ENCODE data around the gene QSOX2. TPM values are rescaled to one million over a fixed set of nuclear protein-coding genes. Genes with fewer than 3 reads are reported as not detected.
"Not testable (repeated sequence)": the region's sequence is repeated elsewhere in the genome, so short reads cannot be mapped to it uniquely, and the experiment has no call there.

QSOX2 gene
- polyA plus RNA-seq, 3 donors: 13.9 to 18.8 (median 14.2) TPM

DNA sequence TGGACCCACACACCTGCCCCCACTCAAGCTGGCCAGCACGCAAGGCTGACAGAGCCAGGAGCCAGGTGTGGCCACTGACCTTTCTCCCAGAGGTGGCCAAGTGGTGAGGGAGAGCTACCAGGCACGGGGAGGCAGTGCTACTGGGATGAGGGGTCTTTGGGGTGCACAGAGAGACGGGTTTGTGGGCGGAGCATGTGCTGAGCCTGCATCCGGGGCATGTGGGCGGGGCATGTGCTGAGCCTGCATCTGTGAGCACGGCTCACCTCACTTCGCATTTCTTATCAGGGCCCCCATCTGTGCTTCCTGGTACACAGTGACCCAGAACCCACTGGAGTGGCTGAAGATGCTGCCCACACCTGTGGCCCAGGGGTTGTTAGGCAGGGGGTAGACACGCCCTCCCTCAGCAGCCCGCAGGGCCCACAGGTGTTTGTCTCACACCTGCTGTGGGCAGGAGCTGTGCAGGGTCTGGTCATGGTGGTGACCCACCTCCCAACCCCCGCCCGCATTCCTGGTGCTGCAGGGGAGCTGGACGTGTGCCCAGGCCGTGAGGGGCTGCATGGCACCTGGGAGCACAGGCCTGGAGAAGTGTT lies 36.8 kb upstream of the QSOX2 start:
- DNase-seq (ENCODE audit: low read depth in 3 of 3, low spot score in 2 of 3): no peak

GRCh38 chr9:136281421-136282271 lies 36.0 kb upstream of the QSOX2 start:
- DNase-seq (ENCODE audit: low read depth in 3 of 3, low spot score in 2 of 3): no peak

- DNase-seq (ENCODE audit: low read depth in 3 of 3, low spot score in 2 of 3): no peak
Measured at GRCh38 chr9:136280535-136281315, 35.1 kb upstream of the QSOX2 start.

- no peak for DNase-seq (ENCODE audit: low read depth in 3 of 3, low spot score in 2 of 3)
Measured at GRCh38 chr9:136279471-136279870, 33.9 kb upstream of the QSOX2 start.

DNA sequence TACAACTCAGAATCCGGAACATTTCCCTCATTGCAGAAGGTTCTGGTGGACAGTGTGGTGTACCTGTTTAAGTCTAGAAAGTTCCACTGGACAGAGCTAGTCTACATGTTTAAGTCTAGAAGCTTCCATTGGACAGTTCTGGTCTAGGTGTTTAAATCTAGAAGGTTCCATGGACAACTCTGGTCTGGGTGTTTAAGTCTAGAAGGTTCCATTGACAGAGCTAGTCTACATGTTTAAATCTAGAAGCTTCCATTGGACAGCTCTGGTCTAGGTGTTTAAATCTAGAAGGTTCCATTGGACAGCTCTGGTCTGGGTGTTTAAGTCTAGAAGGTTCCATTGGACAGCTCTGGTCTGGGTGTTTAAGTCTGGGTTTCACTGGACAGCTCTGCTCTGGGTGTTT lies 33.3 kb upstream of the QSOX2 start:
- DNase-seq (ENCODE audit: low read depth in 3 of 3, low spot score in 2 of 3): no peak

- DNase-seq (ENCODE audit: low read depth in 3 of 3, low spot score in 2 of 3): no peak
Measured at GRCh38 chr9:136278221-136278620, 32.6 kb upstream of the QSOX2 start.

- DNase-seq (ENCODE audit: low read depth in 3 of 3, low spot score in 2 of 3): no peak
Measured at GRCh38 chr9:136277746-136278145, 32.1 kb upstream of the QSOX2 start.

DNA sequence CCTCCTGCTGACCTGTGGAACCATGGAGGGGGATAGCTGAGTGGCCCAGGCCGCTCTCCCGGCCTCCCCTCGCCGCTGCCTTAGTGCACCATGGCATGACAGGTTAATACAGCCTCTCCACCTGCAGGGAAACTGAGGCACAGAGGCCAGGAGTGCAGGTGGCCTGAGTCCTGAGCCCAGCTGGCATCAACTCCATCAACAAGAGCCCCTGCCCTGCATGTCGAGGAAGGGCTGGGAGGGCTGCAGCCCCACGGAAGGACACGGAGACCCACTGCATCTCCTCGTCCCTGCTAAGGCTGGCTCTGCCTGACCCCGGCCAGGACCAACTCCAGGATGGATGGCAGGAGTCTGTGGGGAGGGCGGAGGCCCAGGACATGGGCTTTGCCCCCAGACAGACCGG lies 31.1 kb upstream of the QSOX2 start:
- DNase-seq (ENCODE audit: low read depth in 3 of 3, low spot score in 2 of 3): no peak

- no peak for DNase-seq (ENCODE audit: low read depth in 3 of 3, low spot score in 2 of 3)
Measured at GRCh38 chr9:136275655-136276429, 30.2 kb upstream of the QSOX2 start.

GRCh38 chr9:136274786-136275654 lies 29.4 kb upstream of the QSOX2 start:
- DNase-seq (ENCODE audit: low read depth in 3 of 3, low spot score in 2 of 3): no peak

DNA sequence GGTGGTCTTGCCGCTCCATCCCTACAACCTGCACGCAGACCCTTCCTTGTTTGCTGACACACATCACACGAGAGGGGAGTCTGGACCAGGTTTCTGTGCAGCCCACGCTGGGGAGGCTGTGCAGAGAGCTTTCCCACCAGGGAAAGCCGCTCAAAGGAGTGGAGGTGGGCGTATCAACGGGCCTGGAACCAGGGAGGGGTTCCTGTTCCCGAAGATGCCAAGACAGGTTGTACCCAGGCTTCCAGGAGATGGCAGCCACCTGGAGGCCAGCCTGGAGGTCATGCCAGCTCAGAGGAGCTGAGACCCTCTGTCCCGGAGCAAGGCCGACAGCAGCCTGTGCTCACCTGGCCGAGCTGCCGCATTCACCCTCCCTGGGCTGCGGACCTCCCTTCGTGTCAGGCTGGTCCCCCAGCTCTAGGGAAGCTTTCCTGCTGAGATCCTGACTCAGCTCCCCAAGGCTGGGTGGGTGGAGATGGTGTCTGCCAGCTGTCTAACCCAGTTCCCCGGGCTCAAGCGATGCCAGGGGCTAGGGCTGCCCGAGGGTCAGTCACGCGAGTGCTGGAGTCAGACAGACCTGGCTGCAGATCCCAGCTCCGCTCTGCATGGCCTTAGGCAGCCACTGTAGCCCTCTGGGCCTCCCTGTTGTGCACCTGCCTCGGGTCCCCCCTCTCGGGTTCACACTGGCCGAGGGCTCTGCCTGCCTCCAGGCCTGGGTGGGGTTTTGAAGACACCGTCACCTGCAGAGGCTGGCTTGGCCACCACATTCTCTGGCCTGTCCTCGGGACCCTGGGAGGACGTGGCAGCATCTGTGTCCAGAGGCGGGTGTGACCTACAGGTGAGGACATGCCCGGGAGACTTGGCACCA lies 28.5 kb upstream of the QSOX2 start:
- DNase-seq (ENCODE audit: low read depth in 3 of 3, low spot score in 2 of 3): no peak

DNA sequence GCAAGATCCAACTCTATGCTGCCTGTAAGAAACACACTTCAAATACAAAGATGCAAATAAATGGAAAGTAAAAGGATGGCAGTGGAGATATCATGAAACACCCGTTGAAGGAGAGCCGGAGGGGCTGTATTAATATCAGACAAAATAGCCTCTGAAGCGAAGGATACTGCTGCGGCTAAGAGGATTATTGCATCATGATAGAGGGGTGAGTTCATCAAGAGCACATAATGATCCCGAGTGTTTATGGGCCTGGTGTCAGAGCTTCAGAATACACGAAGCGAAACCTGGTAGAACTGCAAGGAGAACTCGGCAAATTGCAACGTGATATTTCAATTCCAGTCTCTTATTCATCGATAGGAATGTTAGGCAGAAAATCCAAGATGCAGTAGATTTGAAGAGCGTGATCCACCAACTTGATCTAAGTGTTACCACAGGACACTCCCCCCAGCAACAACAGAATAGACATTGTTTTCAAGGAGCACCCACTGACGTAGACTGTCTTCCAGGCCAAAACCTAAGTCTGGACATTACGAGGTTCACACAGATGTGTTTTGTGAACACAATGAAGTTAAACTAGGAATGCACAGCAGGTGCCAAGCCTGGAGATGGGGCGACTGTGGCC lies 27.7 kb upstream of the QSOX2 start:
- DNase-seq (ENCODE audit: low read depth in 3 of 3, low spot score in 2 of 3): no peak

- no peak for DNase-seq (ENCODE audit: low read depth in 3 of 3, low spot score in 2 of 3)
Measured at GRCh38 chr9:136270173-136270705, 24.6 kb upstream of the QSOX2 start.

GRCh38 chr9:136268735-136269134 lies 23.1 kb upstream of the QSOX2 start:
- DNase-seq (ENCODE audit: low read depth in 3 of 3, low spot score in 2 of 3): no peak

- DNase-seq (ENCODE audit: low read depth in 3 of 3, low spot score in 2 of 3): no peak
Measured at GRCh38 chr9:136268318-136268717, 22.7 kb upstream of the QSOX2 start.

DNA sequence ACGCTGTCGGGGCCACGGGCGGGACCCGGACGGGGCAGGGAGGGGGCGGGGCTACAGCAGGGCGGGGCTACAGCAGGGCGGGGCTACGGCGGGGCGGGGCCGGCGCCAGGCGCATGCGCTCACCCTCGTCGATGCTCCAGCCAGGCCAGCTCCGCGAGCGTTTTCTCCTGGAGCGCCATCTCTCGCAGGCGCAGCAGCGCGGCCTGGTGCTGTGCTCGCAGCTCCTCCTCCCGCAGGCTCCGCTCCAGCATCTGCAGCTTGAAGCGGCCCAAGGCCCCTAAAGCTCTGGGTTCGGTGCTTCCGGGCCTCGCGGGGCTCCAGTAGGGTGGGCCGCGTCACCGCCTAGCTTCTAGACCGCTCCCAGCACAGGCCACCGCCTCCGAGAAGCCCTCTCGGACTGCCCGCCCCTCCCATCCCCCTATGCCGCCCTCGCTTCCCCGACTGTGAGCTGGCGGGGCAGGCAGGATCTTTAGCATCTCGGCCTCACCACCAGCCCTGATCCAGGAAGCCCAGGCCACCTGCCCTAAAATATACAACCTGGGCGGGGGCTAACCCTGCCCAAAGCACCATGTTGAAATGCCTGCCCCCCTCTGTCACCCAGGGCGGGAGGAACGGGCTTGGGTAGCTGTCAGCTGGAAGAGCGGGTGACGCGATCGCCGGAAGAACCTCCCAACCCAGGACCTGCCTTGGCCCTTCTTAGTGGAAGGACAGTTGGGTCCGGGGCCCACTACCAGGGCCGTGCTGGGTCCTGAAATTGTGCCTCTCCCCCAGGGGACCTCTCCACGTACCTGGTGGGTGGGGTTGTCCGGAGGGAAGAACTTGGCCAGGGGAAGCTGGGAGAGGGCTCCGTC lies 21.9 kb upstream of the QSOX2 start:
- DNase-seq (ENCODE audit: low read depth in 3 of 3, low spot score in 2 of 3): no peak

DNA sequence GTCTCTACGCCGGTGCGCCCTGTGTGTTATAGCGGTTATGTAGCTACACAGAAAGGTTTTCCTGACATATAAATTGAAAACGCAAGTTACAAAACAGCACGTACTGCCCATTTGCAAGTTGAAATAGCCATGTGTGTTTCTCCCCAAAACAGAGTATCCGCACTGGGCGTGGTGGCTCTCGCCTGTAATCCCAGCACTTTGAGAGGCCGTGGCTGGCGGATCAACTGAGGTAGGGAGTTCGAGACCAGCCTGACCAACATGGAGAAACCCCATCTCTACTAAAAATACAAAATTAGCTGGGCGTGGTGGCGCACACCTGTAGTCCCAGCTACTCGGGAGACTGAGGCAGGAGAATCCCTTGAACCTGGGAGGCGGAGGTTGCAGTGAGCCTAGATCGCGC lies 21.0 kb upstream of the QSOX2 start:
- DNase-seq (ENCODE audit: low read depth in 3 of 3, low spot score in 2 of 3): not testable (repeated sequence)
